ENCODE data around the gene NCOA3.
"Not testable (repeated sequence)": the region's sequence is repeated elsewhere in the genome, so short reads cannot be mapped to it uniquely, and the experiment has no call there.

The NCOA3 gene

DNA sequence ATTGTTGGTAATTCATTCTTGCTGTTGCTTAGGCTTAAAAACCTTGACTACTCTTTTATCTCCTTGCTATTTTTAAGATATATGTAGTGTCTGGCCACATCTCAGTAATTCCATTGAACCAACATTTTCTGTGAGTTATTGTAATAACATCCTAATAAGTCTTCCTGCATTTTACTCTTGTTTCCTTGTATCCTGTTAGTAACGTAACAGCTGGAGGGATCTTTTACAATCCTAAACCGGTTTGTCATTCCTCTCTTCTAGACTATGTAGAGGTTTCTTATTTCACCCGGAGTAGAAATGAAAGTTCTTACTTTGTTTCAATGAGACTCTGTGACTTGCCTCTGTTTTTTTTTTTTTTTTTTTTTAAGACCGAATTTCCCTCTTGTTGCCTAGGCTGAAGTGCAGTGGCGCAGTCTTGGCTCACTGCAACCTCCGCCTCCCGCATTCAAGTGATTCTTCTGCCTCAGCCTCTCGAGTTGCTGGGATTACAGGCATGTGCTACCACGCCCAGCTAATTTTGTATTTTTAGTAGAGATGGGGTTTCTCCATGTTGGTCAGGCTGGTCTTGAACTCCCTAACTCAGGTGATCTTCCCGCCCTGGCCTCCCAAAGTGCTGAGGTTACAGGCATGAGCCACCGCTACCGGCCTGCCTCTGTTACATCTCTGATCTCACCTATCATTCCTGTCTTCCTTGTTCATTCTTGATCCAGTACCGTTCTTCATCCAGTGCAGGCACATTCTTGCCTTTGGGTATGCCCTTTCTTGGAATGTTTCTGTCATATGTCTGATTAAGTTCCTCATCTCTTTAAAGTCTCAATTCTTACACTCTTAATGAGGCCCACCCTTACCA, 44.7 kb downstream of the NCOA3 start:
- TF ChIP-seq, protein P1, sequence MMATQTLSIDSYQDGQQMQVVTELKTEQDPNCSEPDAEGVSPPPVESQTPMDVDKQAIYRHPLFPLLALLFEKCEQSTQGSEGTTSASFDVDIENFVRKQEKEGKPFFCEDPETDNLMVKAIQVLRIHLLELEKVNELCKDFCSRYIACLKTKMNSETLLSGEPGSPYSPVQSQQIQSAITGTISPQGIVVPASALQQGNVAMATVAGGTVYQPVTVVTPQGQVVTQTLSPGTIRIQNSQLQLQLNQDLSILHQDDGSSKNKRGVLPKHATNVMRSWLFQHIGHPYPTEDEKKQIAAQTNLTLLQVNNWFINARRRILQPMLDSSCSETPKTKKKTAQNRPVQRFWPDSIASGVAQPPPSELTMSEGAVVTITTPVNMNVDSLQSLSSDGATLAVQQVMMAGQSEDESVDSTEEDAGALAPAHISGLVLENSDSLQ (IDR thresholded peaks at IDR 0.05) = no peak
- TF ChIP-seq ARNT (IDR thresholded peaks at IDR 0.05) (no peak), FOXA1 (IDR thresholded peaks at IDR 0.05) (no peak), ELF4 (IDR thresholded peaks at IDR 0.05) (no peak), L3MBTL2 (conservative IDR thresholded peaks at IDR 0.05) (no peak), HDGF (IDR thresholded peaks at IDR 0.05; ENCODE audit: borderline replicate concordance) (no peak)
- DNase-seq (ENCODE audit: extremely low spot score) = no peak
- ChIA-PET POLR2A (no interaction called here), CTCF (no interaction called here)

DNA sequence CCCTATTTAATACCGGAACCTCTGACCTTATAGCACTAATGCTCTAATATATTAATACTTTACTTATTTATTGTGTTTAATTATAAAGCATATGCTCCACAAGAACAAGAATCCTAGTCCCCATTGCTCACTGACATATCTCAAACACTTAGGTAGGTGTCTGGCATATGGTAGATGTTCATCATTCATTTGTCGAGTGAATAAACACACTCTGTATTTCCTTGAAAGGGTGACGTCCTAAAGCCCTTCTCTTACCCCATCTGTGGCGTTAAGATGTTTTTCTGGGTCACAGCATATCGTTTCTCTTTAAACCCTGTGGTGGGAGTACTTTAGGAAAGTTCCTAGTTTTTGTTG, 45.3 kb downstream of the NCOA3 start:
- POLR2A ChIA-PET = no interaction called here
- no peak for TF ChIP-seq BHLHE40 (IDR thresholded peaks at IDR 0.05; ENCODE audit: borderline replicate concordance)
- no peak for TF ChIP-seq FOXK2 (IDR thresholded peaks at IDR 0.05)
- TF ChIP-seq FOXM1 (IDR thresholded peaks at IDR 0.05; ENCODE audit: borderline replicate concordance) = no peak
- TF ChIP-seq TARDBP (IDR thresholded peaks at IDR 0.05) = no peak
- TF ChIP-seq ELF4 (IDR thresholded peaks at IDR 0.05) = no peak
- no peak for TF ChIP-seq CTBP1 (IDR thresholded peaks at IDR 0.05; ENCODE audit: borderline replicate concordance)
- no peak for TF ChIP-seq NFRKB (IDR thresholded peaks at IDR 0.05)
- TF ChIP-seq ARNT (IDR thresholded peaks at IDR 0.05) = no peak
- TF ChIP-seq HDGF (IDR thresholded peaks at IDR 0.05; ENCODE audit: borderline replicate concordance) = no peak
- TF ChIP-seq, protein P1 (IDR thresholded peaks at IDR 0.05) = no peak
- TF ChIP-seq FOXA1 (IDR thresholded peaks at IDR 0.05) = no peak
- no peak for TF ChIP-seq ZNF384 (IDR thresholded peaks at IDR 0.05)
- no peak for TF ChIP-seq SP1 (IDR thresholded peaks at IDR 0.05)
- no peak for TF ChIP-seq LEF1 (IDR thresholded peaks at IDR 0.05; ENCODE audit: borderline replicate concordance)
- TF ChIP-seq L3MBTL2 (conservative IDR thresholded peaks at IDR 0.05) = no peak
- DNase-seq (ENCODE audit: extremely low spot score) = no peak
- CTCF ChIA-PET = no interaction called here

GRCh38 chr20:47549671-47550070, 48.0 kb downstream of the NCOA3 start:
- no peak for DNase-seq (ENCODE audit: extremely low spot score)
- TF ChIP-seq, protein P1 (IDR thresholded peaks at IDR 0.05) = no peak
- no peak for TF ChIP-seq FOXA1 (IDR thresholded peaks at IDR 0.05)
- no peak for TF ChIP-seq ZNF384 (IDR thresholded peaks at IDR 0.05)
- no peak for TF ChIP-seq SUZ12 (IDR thresholded peaks at IDR 0.05)
- TF ChIP-seq TARDBP (IDR thresholded peaks at IDR 0.05) = no peak
- no peak for TF ChIP-seq FOXM1 (IDR thresholded peaks at IDR 0.05; ENCODE audit: borderline replicate concordance)
- TF ChIP-seq L3MBTL2 (conservative IDR thresholded peaks at IDR 0.05) = no peak
- no peak for TF ChIP-seq NFRKB (IDR thresholded peaks at IDR 0.05)
- TF ChIP-seq LEF1 (IDR thresholded peaks at IDR 0.05; ENCODE audit: borderline replicate concordance) = no peak
- no peak for TF ChIP-seq FOXK2 (IDR thresholded peaks at IDR 0.05)
- TF ChIP-seq BHLHE40 (IDR thresholded peaks at IDR 0.05; ENCODE audit: borderline replicate concordance) = no peak
- CTCF ChIA-PET = no interaction called here
- POLR2A ChIA-PET = no interaction called here

DNA sequence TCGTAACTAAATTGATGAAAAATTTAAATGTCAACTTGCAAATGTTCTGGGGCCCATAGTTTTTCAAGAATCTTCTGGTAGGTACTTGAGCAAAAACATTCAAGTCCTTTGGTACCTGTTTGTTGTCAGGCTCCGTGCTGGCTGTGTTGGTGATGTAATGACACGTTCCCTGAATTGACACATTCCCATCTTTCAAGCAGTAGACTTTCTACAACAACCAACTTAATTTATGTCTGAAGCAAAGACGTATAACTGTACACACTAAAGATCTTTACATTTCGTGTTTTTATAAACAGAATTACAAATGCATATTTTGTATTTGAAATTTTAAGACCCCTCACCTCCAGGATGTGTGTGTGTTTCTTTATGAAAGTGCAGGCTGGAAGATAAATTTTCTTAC, 49.5 kb downstream of the NCOA3 start:
- CTCF ChIA-PET = no interaction called here
- TF ChIP-seq, protein P1 (IDR thresholded peaks at IDR 0.05) = no peak; the same call in 1 of the 2 replicates
- TF ChIP-seq CTBP1 (IDR thresholded peaks at IDR 0.05; ENCODE audit: borderline replicate concordance) (no peak), FOXM1 (IDR thresholded peaks at IDR 0.05; ENCODE audit: borderline replicate concordance) (no peak), TARDBP (IDR thresholded peaks at IDR 0.05) (no peak), SP1 (IDR thresholded peaks at IDR 0.05) (no peak), HDGF (IDR thresholded peaks at IDR 0.05; ENCODE audit: borderline replicate concordance) (no peak), ARNT (IDR thresholded peaks at IDR 0.05) (no peak), FOXK2 (IDR thresholded peaks at IDR 0.05) (no peak), BHLHE40 (IDR thresholded peaks at IDR 0.05; ENCODE audit: borderline replicate concordance) (no peak), NFRKB (IDR thresholded peaks at IDR 0.05) (no peak), FOXA1 (IDR thresholded peaks at IDR 0.05) (no peak), SUZ12 (IDR thresholded peaks at IDR 0.05) (no peak), ELF4 (IDR thresholded peaks at IDR 0.05) (no peak)
- DNase-seq (ENCODE audit: extremely low spot score) = no peak
- POLR2A ChIA-PET = no interaction called here

- TF ChIP-seq LEF1 (IDR thresholded peaks at IDR 0.05; ENCODE audit: borderline replicate concordance) = no peak
- CTCF ChIA-PET = interaction anchor here (0.6 kb wide), 2 partner anchors 21 to 37 kb away, joined by 3 to 4 read pairs; no protein-coding TSS in a partner anchor
- POLR2A ChIA-PET = no interaction called here
- DNase-seq (ENCODE audit: extremely low spot score) = no peak
Measured at GRCh38 chr20:47551841-47552240, 50.2 kb downstream of the NCOA3 start.

DNA sequence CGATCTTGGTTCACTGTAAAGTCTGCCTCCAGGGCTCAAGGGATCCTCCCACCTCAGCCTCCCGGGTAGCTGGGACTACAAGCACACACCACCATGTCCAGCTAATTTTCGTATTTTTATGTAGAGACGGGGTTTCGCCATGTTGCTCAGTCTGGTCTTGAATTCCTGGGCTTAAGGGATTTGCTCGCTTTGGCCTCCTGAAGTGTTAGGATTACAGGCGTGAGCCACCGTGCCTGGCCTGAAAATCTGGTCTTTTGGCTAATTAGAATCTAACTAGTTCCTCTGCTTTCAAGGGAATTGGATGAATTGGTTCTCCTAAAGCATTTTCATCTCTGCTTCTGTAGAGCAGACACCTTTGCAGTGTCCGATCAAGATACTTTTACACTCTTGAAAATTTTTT, 51.3 kb downstream of the NCOA3 start:
- TF ChIP-seq ARNT (IDR thresholded peaks at IDR 0.05) (no peak), FOXA1 (IDR thresholded peaks at IDR 0.05) (no peak), TARDBP (IDR thresholded peaks at IDR 0.05) (no peak), L3MBTL2 (conservative IDR thresholded peaks at IDR 0.05) (no peak), FOXK2 (IDR thresholded peaks at IDR 0.05) (no peak), ELF4 (IDR thresholded peaks at IDR 0.05) (no peak), NFRKB (IDR thresholded peaks at IDR 0.05) (no peak), FOXM1 (IDR thresholded peaks at IDR 0.05; ENCODE audit: borderline replicate concordance) (no peak), CTBP1 (IDR thresholded peaks at IDR 0.05; ENCODE audit: borderline replicate concordance) (no peak), SUZ12 (IDR thresholded peaks at IDR 0.05) (no peak), SP1 (IDR thresholded peaks at IDR 0.05) (no peak), BHLHE40 (IDR thresholded peaks at IDR 0.05; ENCODE audit: borderline replicate concordance) (no peak), LEF1 (IDR thresholded peaks at IDR 0.05; ENCODE audit: borderline replicate concordance) (no peak)
- TF ChIP-seq, protein P1 (IDR thresholded peaks at IDR 0.05) = no peak
- no peak for DNase-seq (ENCODE audit: extremely low spot score)
- ChIA-PET POLR2A (no interaction called here), CTCF (interaction anchor here (0.7 kb wide), 1 partner anchor 44 kb away, joined by 6 read pairs; no protein-coding TSS in a partner anchor)

- DNase-seq (ENCODE audit: extremely low spot score); CTCF ChIA-PET; POLR2A ChIA-PET: not testable (repeated sequence)
Measured at GRCh38 chr20:47553594-47554235, 52.0 kb downstream of the NCOA3 start.

- DNase-seq (ENCODE audit: extremely low spot score); POLR2A ChIA-PET; CTCF ChIA-PET: not testable (repeated sequence)
Measured at GRCh38 chr20:47554283-47554682, 52.6 kb downstream of the NCOA3 start.
